OCI-LY1 (cell line): Measurements from ENCODE around the gene RFC5.

Experiments
- H2AFZ ChIP-seq: fragments of 200-600 bp; sonication (generic), shearing (Covaris generic); 2 replicates; pipeline ENCODE4 v1.6.0; 2014; ENCODE audit warnings: antibody characterized with exemption, mild to moderate bottlenecking, low read length
- H3F3A ChIP-seq: fragments of 200-600 bp; sonication (generic), shearing (Covaris generic); 2 replicates; pipeline ENCODE4 v1.6.0; 2014; ENCODE audit warnings: mild to moderate bottlenecking, antibody characterized with exemption, low read length, moderate library complexity; ENCODE audit not compliant: insufficient read depth
- H3K27ac ChIP-seq: fragments of 200-600 bp; sonication (generic); 2 replicates; pipeline ENCODE4 v1.5.1; 2014; ENCODE audit warnings: low read length, mixed run types, mild to moderate bottlenecking, low read depth; ENCODE audit not compliant: poor library complexity, severe bottlenecking
- H3K27me3 ChIP-seq: fragments of 200-600 bp; sonication (generic); 2 replicates; pipeline ENCODE4 v1.6.0; 2014; ENCODE audit warnings: antibody characterized with exemption, mild to moderate bottlenecking, low read length, moderate library complexity; ENCODE audit not compliant: insufficient read depth
- H3K36me3 ChIP-seq: fragments of 200-600 bp; sonication (generic); 2 replicates; pipeline ENCODE4 v1.6.1; 2014; ENCODE audit warnings: mild to moderate bottlenecking, antibody characterized with exemption, low read length, moderate library complexity, mixed read lengths; ENCODE audit not compliant: insufficient read depth
- H3K4me1 ChIP-seq: fragments of 200-600 bp; sonication (generic); 2 replicates; pipeline ENCODE4 v1.5.1; 2014; ENCODE audit warnings: mild to moderate bottlenecking, low read length, moderate library complexity; ENCODE audit not compliant: insufficient read depth, severe bottlenecking
- H3K4me2 ChIP-seq: fragments of 200-600 bp; sonication (generic), shearing (Covaris generic); 2 replicates; pipeline ENCODE4 v1.6.1; 2014; ENCODE audit warnings: low read length
- H3K4me3 ChIP-seq: fragments of 200-600 bp; sonication (generic); 2 replicates; pipeline ENCODE4 v1.5.1; 2014; ENCODE audit warnings: low read length, low read depth, mild to moderate bottlenecking, mixed read lengths; ENCODE audit not compliant: poor library complexity, severe bottlenecking
- H3K79me2 ChIP-seq: fragments of 200-600 bp; shearing (Covaris generic); 2 replicates; pipeline ENCODE4 v1.6.1; 2016; ENCODE audit warnings: mixed run types, low read length, mixed read lengths; ENCODE audit not compliant: insufficient read depth
- H3K9ac ChIP-seq: fragments of 200-600 bp; sonication (generic), shearing (Covaris generic); 2 replicates; pipeline ENCODE4 v1.6.1; 2014; ENCODE audit warnings: mild to moderate bottlenecking, low read length, mixed read lengths
- H3K9me2 ChIP-seq: fragments of 200-600 bp; sonication (generic), shearing (Covaris generic); 2 replicates; pipeline ENCODE4 v1.6.1; 2014; ENCODE audit warnings: low read depth, mild to moderate bottlenecking, low read length, mixed read lengths
- H3K9me3 ChIP-seq: fragments of 200-600 bp; shearing (Covaris generic); 2 replicates; pipeline ENCODE4 v1.6.1; 2014; ENCODE audit warnings: low read length, mixed read lengths
- H4K20me1 ChIP-seq: fragments of 200-600 bp; sonication (generic), shearing (Covaris generic); 2 replicates; pipeline ENCODE4 v1.6.0; 2016; ENCODE audit warnings: mild to moderate bottlenecking, low read length; ENCODE audit not compliant: insufficient read depth
- CTCF ChIP-seq: fragments of 200-600 bp; sonication (generic), shearing (Covaris generic); IDR thresholded peaks from 2 replicates; pipeline ENCODE4 v1.5.1; 2017; ENCODE audit warnings: mild to moderate bottlenecking, antibody characterized with exemption, low read length, moderate library complexity, mixed read lengths
- EZH2 ChIP-seq: fragments of 200-600 bp; sonication (generic), shearing (Covaris generic); IDR thresholded peaks from 2 replicates; pipeline ENCODE4 v1.8.0; 2017; ENCODE audit warnings: borderline replicate concordance, mixed run types, mild to moderate bottlenecking, antibody characterized with exemption, low read length, moderate library complexity, mixed read lengths

Gene RFC5

GRCh38 chr12:118044577-118044976, 28.1 kb downstream of the RFC5 start:
- Histone ChIP-seq H3K36me3 (no peaks in the 10 kb centered on the region), H4K20me1 (no peaks in the 10 kb centered on the region), H3K27ac (no peak overlapping the region), H3K9me3 (no peaks in the 10 kb centered on the region), H3K9me2 (no peaks in the 10 kb centered on the region), H3K9ac (no peak overlapping the region), H3K4me3 (no peak overlapping the region), H3K27me3 (no peaks in the 10 kb centered on the region), H3F3A (no peaks in the 10 kb centered on the region), H2AFZ (no peak overlapping the region), H3K79me2 (no peaks in the 10 kb centered on the region), H3K4me1 (no peaks in the 10 kb centered on the region), H3K4me2 (no peak overlapping the region)
- no peak for TF ChIP-seq CTCF
- TF ChIP-seq EZH2 = no peak

GRCh38 chr12:118046430-118046829, 29.9 kb downstream of the RFC5 start:
- Histone ChIP-seq H3K9ac (no peak overlapping the region), H3K27me3 (no peaks in the 10 kb centered on the region), H3K4me1 (no peaks in the 10 kb centered on the region), H3F3A (no peaks in the 10 kb centered on the region), H3K36me3 (no peaks in the 10 kb centered on the region), H3K9me3 (no peaks in the 10 kb centered on the region), H4K20me1 (no peaks in the 10 kb centered on the region), H3K27ac (no peak overlapping the region), H3K4me3 (no peak overlapping the region), H3K79me2 (no peaks in the 10 kb centered on the region), H3K4me2 (no peak overlapping the region), H2AFZ (no peak overlapping the region), H3K9me2 (no peaks in the 10 kb centered on the region)
- TF ChIP-seq EZH2 (no peak), CTCF (no peak)

DNA sequence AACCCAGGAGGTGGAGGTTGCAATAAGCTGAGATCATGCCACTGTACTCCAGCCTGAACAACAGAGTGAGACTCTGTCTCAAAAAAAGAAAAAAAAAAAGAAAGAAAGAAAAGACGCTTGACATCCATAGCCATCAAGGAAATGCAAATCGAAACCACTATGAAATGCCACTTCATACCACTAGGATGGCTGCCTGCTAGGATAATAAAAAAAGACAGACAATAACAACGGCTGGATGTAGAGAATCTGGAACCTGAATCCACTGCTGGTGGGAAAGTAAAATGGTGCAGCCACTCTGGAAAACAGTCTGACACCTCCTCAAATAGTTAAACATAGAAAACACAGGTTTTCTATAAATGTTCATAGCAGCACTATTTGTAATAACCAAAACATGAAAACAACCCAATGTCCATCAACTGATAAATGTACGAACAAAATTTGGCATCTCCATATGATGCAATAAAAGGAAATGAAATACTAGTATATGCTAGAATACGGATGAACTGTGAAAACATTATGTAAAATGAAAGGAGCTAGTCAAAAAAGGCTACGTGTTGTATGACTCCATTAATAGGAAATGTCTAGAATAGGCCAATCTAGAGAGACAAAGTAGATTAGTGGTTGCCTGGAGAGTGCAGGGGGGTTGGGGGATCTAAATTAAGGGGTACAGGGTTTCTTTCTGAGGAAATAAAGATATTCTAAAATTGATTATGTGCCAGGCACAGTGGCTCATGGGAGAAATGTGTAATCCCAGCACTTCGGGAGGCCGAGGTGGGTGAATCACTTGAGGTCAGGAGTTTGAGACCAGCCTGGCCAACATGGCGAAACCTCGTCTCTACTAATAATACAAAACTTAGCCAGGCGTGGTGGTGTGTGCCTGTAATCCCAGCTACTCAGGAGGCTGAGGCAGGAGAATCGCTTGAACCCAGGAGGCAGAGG, 34.7 kb downstream of the RFC5 start:
- Histone ChIP-seq H3K27me3 (no peaks in the 10 kb centered on the region), H3K9me3 (no peaks in the 10 kb centered on the region), H3K9me2 (no peaks in the 10 kb centered on the region), H3K27ac (no peak overlapping the region), H3F3A (no peaks in the 10 kb centered on the region), H2AFZ (no peak overlapping the region), H3K79me2 (no peaks in the 10 kb centered on the region), H3K36me3 (no peaks in the 10 kb centered on the region), H4K20me1 (no peaks in the 10 kb centered on the region), H3K4me3 (no peak overlapping the region), H3K9ac (no peak overlapping the region), H3K4me1 (no peaks in the 10 kb centered on the region), H3K4me2 (no peak overlapping the region)
- TF ChIP-seq CTCF (no peak), EZH2 (no peak)
